Retinal pigment epithelial cell (primary cell): ENCODE data around the gene SALL2.
A peak's percentile ranks its signal among the peaks of the same experiment; 100 is the strongest.
"Not testable (repeated sequence)": the region's sequence is repeated elsewhere in the genome, so short reads cannot be mapped to it uniquely, and the experiment has no call there.

Experiments used
- DNase-seq: peaks from one replicate; pipeline ENCODE4 v3.0.0-alpha.2; 2010; ENCODE audit warnings: low read depth
- H3K4me3 ChIP-seq: 2 replicates; pipeline ENCODE4 v1.5.1; 2011; ENCODE audit warnings: mild to moderate bottlenecking, low read length, control low read depth, moderate library complexity
- CTCF ChIP-seq: conservative IDR thresholded peaks from 2 replicates; pipeline ENCODE4 v1.5.1; 2011; ENCODE audit warnings: low read depth, low read length, control low read depth, inconsistent platforms

Gene SALL2

GRCh38 chr14:21553266-21553665, 27.1 kb upstream of the SALL2 start:
- TF ChIP-seq CTCF: no peak
- no peak for DNase-seq
- no peak overlapping the region for H3K4me3 ChIP-seq

- H3K4me3 ChIP-seq, DNase-seq: not testable (repeated sequence)
These were observed 18.4 kb upstream of the SALL2 start for GRCh38 chr14:21544588-21544987.

GRCh38 chr14:21543963-21544362, 17.8 kb upstream of the SALL2 start:
- no peak for DNase-seq
- no peak overlapping the region for H3K4me3 ChIP-seq
- no peak for TF ChIP-seq CTCF

GRCh38 chr14:21543521-21543960, 17.4 kb upstream of the SALL2 start:
- no peak for TF ChIP-seq CTCF
- DNase-seq: no peak
- no peak overlapping the region for H3K4me3 ChIP-seq

GRCh38 chr14:21541413-21542074, 15.4 kb upstream of the SALL2 start:
- no peak for TF ChIP-seq CTCF
- no peak overlapping the region for H3K4me3 ChIP-seq

GRCh38 chr14:21539189-21539940, 13.2 kb upstream of the SALL2 start:
- no peak for DNase-seq
- no peak overlapping the region for H3K4me3 ChIP-seq
- TF ChIP-seq CTCF: no peak

More at GRCh38 chr14:21541413-21542074, 15.4 kb upstream of the SALL2 start:
- no peak for DNase-seq

GRCh38 chr14:21537090-21537424, 10.9 kb upstream of the SALL2 start:
- DNase-seq: no peak
- peak overlapping the region; percentile 50 for H3K4me3 ChIP-seq
- TF ChIP-seq CTCF: no peak
